Neural progenitor cell (in vitro differentiated cells): ENCODE measurements around the gene NCOA4. TPM values are rescaled to one million over a fixed set of nuclear protein-coding genes. Genes with fewer than 3 reads are reported as not detected.
A peak's percentile ranks its signal among the peaks of the same experiment; 100 is the strongest.

Experiments
- DNase-seq: peaks from one replicate; pipeline ENCODE4 v3.0.0-alpha.2; 2016; ENCODE audit warnings: low spot score
- H2AFZ ChIP-seq: fragments of 200-600 bp; sonication (generic); replicated peaks from 2 replicates; pipeline ENCODE4 v1.6.1; 2016; ENCODE audit warnings: antibody characterized with exemption
- H3F3A ChIP-seq: fragments of 200-600 bp; sonication (generic); 2 replicates; pipeline ENCODE4 v1.6.1; 2016; ENCODE audit warnings: antibody characterized with exemption, low read depth
- H3K27ac ChIP-seq: fragments of 200-600 bp; sonication (generic); 2 replicates; pipeline ENCODE4 v1.5.1; 2016; ENCODE audit warnings: mild to moderate bottlenecking
- H3K27me3 ChIP-seq: fragments of 200-600 bp; sonication (generic); 2 replicates; pipeline ENCODE4 v1.6.1; 2016; ENCODE audit warnings: mild to moderate bottlenecking, moderate library complexity
- H3K36me3 ChIP-seq: fragments of 200-600 bp; sonication (generic); 2 replicates; pipeline ENCODE4 v1.5.1; 2016
- H3K4me1 ChIP-seq: fragments of 200-600 bp; sonication (generic); 2 replicates; pipeline ENCODE4 v1.6.1; 2016; ENCODE audit warnings: mixed run types
- H3K4me2 ChIP-seq: fragments of 200-600 bp; sonication (generic); 2 replicates; pipeline ENCODE4 v1.6.1; 2016
- H3K4me3 ChIP-seq: fragments of 200-600 bp; sonication (generic); 2 replicates; pipeline ENCODE4 v1.5.1; 2016
- H3K79me2 ChIP-seq: fragments of 200-600 bp; sonication (generic); 2 replicates; pipeline ENCODE4 v1.6.1; 2016; ENCODE audit warnings: low read depth
- H3K9ac ChIP-seq: fragments of 200-600 bp; sonication (generic); 2 replicates; pipeline ENCODE4 v1.6.1; 2016
- H3K9me3 ChIP-seq: fragments of 200-600 bp; sonication (generic); 2 replicates; pipeline ENCODE4 v1.5.1; 2016; ENCODE audit warnings: low read depth
- H4K20me1 ChIP-seq: fragments of 200-600 bp; sonication (generic); 2 replicates; pipeline ENCODE4 v1.6.1; 2016; ENCODE audit warnings: low read depth
- H3K27ac Mint-ChIP-seq: 3 replicates; pipeline ENCODE4 v1.8.0; 2021; ENCODE audit warnings: mixed read lengths
- H3K27me3 Mint-ChIP-seq: 2 replicates; pipeline ENCODE4 v1.8.0; 2022; ENCODE audit warnings: low read depth, mild to moderate bottlenecking, inconsistent platforms, moderate library complexity, mixed read lengths; ENCODE audit not compliant: insufficient read depth
- H3K36me3 Mint-ChIP-seq: 3 replicates; pipeline ENCODE4 v1.8.0; 2021; ENCODE audit warnings: mixed read lengths
- H3K4me1 Mint-ChIP-seq: 3 replicates; pipeline ENCODE4 v1.8.0; 2021; ENCODE audit warnings: mixed read lengths
- H3K4me3 Mint-ChIP-seq: 3 replicates; pipeline ENCODE4 v1.8.0; 2021; ENCODE audit warnings: mild to moderate bottlenecking, moderate library complexity, mixed read lengths
- H3K9me3 Mint-ChIP-seq: 3 replicates; pipeline ENCODE4 v1.8.0; 2020; ENCODE audit warnings: mixed read lengths
- CTCF ChIP-seq: fragments of 200-600 bp; sonication (generic); IDR thresholded peaks from 2 replicates; pipeline ENCODE4 v1.5.1; 2017; ENCODE audit warnings: antibody characterized with exemption, mild to moderate bottlenecking
- EZH2 ChIP-seq: fragments of 200-600 bp; sonication (generic); IDR thresholded peaks from 2 replicates; pipeline ENCODE4 v1.6.1; 2017; ENCODE audit warnings: antibody characterized with exemption, mild to moderate bottlenecking, moderate library complexity
- EZH2phosphoT487 ChIP-seq: fragments of 200-600 bp; sonication (generic); IDR thresholded peaks from 2 replicates; pipeline ENCODE4 v1.6.1; 2017; ENCODE audit warnings: antibody characterized with exemption
- total RNA-seq: library from RNA; depleted of rRNA; stranded (reverse); fragments of >200 nt; gene quantifications from 2 replicates; pipeline ENCODE4 v1.2.3, GENCODE V29; 2015; ENCODE audit warnings: low replicate concordance

Gene NCOA4
- total RNA-seq, 1 donor from 2014 or later = 91.7 TPM

DNA sequence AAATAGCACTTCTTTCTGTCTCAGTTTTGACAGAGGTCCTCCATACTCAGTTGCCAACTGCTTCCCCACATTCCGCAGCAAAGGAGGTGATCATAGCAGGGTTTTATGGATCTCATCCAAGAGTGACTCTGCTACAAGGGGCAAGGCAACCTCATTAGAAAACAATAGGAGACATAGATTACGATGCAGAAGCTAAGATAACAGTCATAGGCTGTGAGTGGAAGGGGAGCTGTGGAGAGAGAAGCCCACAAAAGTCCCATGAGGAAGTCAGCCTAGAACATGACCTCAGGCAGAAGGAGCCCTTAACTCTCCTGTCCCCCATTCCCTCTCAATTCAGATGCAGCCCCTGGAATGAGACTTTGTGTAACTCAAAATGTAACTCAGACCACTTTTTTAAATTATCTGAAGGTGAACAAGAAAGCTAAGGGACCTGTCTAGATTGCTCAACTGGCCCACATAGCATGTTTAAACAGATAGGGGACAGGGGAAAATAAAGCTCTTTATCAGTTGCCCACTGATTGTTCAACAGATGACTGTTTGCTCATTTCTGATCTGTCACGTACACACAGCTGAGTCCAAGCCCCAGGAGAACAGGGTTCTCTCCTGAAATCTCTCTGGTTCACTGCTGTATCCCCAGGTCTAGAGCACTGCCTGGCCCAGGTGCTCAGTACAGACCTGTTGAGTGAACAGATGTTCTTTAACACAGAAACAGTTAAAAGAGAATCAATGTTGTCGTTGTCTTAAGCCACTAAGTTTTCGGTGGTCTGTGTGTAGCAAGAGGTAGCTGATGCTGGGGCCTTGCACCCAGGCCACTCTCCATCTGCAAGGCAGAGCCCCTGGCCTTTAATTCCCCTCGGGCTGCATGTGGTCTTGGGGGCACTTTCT lies 1.5 kb upstream of the NCOA4 start:
- DNase-seq = no peak
- no peaks in the 10 kb centered on the region for H3K9me3 ChIP-seq
- no peak overlapping the region for H3K27ac ChIP-seq
- peaks cover 29% of the 10 kb centered on the region for H3K79me2 ChIP-seq
- H3K4me1 ChIP-seq = peaks cover 11% of the 10 kb centered on the region
- no peak for TF ChIP-seq CTCF
- no peak for TF ChIP-seq EZH2
- no peak for TF ChIP-seq EZH2phosphoT487
- Mint-ChIP-seq H3K4me3 (peak overlapping the region; percentile 61), H3K9me3 (no peaks in the 10 kb centered on the region), H3K27ac (no peak overlapping the region), H3K27me3 (peaks cover 2% of the 10 kb centered on the region), H3K4me1 (peaks cover 26% of the 10 kb centered on the region), H3K36me3 (peaks cover 1% of the 10 kb centered on the region)
- H3K9ac ChIP-seq = no peak overlapping the region
- no peaks in the 10 kb centered on the region for H3K27me3 ChIP-seq
- H3K4me2 ChIP-seq = no peak overlapping the region
- no peaks in the 10 kb centered on the region for H3K36me3 ChIP-seq
- H4K20me1 ChIP-seq = peaks cover 26% of the 10 kb centered on the region
- no peaks in the 10 kb centered on the region for H3F3A ChIP-seq
- no peak overlapping the region for H2AFZ ChIP-seq
- no peak overlapping the region for H3K4me3 ChIP-seq

DNA sequence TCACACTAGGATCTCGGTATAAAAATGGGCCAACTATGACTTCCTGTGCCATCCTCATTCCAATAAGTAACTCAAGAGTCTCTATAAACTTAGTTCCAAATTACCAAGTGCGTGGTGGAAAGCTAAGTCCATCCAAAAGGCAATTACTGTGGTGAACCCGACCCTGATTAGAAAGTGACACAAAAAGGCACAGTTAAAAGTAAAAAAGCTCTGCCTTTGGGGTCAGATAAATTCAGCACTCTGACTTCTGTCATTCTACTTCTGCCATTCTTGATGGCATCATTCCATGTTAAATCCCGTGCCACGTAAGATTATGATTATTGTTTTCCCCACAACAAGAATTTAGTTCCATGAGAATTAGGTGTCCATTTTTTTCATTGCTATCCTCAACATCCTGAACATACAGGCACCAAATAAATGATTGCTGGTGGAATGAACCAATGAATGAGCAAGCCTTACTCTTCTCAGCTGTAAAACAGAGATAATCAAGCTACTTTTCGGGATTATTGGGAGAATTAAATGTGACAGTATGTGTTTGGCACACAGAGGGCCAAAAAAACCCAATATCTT lies 877 bp downstream of the NCOA4 start:
- Mint-ChIP-seq H3K9me3 (no peaks in the 10 kb centered on the region), H3K4me1 (peaks cover 32% of the 10 kb centered on the region), H3K27ac (peak overlapping the region; percentile 78), H3K36me3 (peaks cover 4% of the 10 kb centered on the region), H3K27me3 (peaks cover 2% of the 10 kb centered on the region), H3K4me3 (peak overlapping the region; percentile 94)
- H3K4me3 ChIP-seq = peak overlapping the region; percentile 77
- TF ChIP-seq EZH2phosphoT487 (no peak), CTCF (no peak), EZH2 (no peak)
- peaks cover 11% of the 10 kb centered on the region for H3K4me1 ChIP-seq
- H3K9me3 ChIP-seq = no peaks in the 10 kb centered on the region
- no peak overlapping the region for H3K27ac ChIP-seq
- no peaks in the 10 kb centered on the region for H3K36me3 ChIP-seq
- H2AFZ ChIP-seq = no peak overlapping the region
- H3K4me2 ChIP-seq = peak overlapping the region; percentile 92
- no peaks in the 10 kb centered on the region for H3K27me3 ChIP-seq
- peaks cover 35% of the 10 kb centered on the region for H3K79me2 ChIP-seq
- H3K9ac ChIP-seq = peak overlapping the region; percentile 91
- peaks cover 38% of the 10 kb centered on the region for H4K20me1 ChIP-seq
- peaks cover 4% of the 10 kb centered on the region for H3F3A ChIP-seq
- no peak for DNase-seq

DNA sequence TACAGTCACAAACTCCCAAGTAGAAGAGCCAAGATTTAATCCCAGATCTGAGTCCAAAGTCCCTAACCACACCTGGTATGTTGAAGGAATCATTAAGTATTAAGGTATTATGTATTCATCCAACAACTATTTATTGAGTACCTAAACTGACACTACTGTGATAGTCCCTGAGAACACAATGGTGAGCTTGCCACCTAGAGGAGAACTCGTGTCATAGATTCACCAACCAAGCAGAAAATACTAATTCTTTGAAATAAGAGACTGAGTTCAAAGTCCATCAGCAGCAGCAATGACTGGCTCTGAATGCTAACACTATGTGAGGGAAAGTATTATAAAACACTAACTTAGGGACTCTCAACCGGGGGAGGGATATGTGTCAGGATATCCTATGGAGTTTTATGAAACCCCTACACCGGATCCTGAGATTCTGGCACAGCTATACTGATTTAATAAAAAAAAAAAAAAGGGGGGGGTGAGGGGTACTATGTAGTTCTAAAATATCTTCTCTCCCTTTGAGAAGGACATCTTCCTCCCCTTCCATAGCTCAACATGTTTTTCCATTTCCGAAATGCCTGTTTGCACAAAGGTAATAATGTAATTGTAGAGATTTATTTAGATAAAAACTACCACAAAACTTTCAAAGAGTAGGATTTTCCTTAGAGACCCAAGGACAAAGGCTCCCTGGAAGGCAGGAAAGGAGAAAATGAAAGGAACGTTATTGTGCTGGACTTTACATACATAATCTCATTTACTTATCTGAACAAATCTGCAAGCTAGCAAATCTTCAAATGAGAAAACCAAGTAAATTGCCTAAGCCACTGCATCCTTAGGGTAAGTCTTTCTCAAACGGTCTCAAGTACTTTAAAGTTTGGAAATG lies 1.6 kb downstream of the NCOA4 start:
- no peak overlapping the region for H3K27ac Mint-ChIP-seq
- Histone ChIP-seq H3K4me3 (peak overlapping the region; percentile 77), H4K20me1 (peaks cover 46% of the 10 kb centered on the region), H3K4me2 (peak overlapping the region; percentile 92), H3K27me3 (no peaks in the 10 kb centered on the region), H3K79me2 (peaks cover 35% of the 10 kb centered on the region), H3F3A (peaks cover 11% of the 10 kb centered on the region), H3K9ac (peak overlapping the region; percentile 91), H3K9me3 (no peaks in the 10 kb centered on the region), H3K27ac (no peak overlapping the region), H3K36me3 (no peaks in the 10 kb centered on the region), H2AFZ (no peak overlapping the region), H3K4me1 (peaks cover 11% of the 10 kb centered on the region)
- H3K27me3 Mint-ChIP-seq = peaks cover 2% of the 10 kb centered on the region
- TF ChIP-seq EZH2 (no peak), CTCF (peak; percentile 72), EZH2phosphoT487 (no peak)
- H3K4me1 Mint-ChIP-seq = peaks cover 32% of the 10 kb centered on the region
- H3K36me3 Mint-ChIP-seq = peaks cover 4% of the 10 kb centered on the region
- peak overlapping the region; percentile 94 for H3K4me3 Mint-ChIP-seq
- no peaks in the 10 kb centered on the region for H3K9me3 Mint-ChIP-seq
- peak; percentile 60 for DNase-seq
